Stimulated activated CD8-positive, alpha-beta memory T cell treated with anti-CD3 and anti-CD28 coated beads, Interleukin-4, amount 100 ng/mL, for 24 hours (primary cell): Measurements from ENCODE around the gene HS2ST1.
"Not testable (repeated sequence)": the region's sequence is repeated elsewhere in the genome, so short reads cannot be mapped to it uniquely, and the experiment has no call there.

Experiments
- DNase-seq: peaks from one replicate; pipeline ENCODE4 v3.0.0-alpha.2; 2020; ENCODE audit warnings: low read depth

The HS2ST1 gene

GRCh38 chr1:87024936-87025540 lies 110.6 kb downstream of the HS2ST1 start:
- DNase-seq, result no peak

DNA sequence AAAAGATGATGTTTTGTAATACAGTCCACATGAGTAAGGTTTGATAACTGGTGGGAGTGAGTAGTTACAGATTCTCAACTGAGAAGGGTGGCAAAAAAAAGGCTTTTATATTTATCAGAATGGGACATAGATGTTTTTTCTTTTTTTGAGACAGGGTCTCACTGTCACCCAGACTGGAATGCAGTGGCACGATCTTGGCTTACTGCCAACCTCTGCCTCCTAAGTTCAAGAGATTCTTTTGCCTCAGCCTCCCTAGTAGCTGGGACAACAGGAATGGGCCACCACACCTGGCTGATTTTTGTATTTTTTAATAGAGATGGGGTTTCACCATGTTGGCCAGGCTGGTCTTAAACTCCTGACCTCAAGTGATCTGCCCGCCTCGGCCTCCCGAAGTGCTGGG lies 113.1 kb downstream of the HS2ST1 start:
- not testable (repeated sequence) for DNase-seq

DNA sequence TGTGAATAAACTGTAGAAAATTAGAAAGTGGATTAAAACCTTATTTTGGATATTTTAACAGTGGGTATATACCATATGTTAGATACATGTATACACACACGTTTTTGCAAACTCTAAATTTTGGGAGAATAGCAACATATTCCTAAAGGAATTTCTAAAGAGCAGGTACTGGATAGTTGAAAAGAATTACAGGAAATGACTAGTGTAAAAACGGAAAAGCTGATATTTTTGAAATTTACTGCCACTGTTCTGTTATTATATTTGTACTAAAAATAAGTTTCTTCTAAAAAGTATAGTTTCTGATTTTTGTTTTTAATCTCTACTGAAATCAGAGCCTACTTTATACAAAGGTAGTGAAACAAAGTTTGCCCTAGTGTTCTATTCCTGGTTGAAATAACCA lies 114.1 kb downstream of the HS2ST1 start:
- no peak for DNase-seq

DNA sequence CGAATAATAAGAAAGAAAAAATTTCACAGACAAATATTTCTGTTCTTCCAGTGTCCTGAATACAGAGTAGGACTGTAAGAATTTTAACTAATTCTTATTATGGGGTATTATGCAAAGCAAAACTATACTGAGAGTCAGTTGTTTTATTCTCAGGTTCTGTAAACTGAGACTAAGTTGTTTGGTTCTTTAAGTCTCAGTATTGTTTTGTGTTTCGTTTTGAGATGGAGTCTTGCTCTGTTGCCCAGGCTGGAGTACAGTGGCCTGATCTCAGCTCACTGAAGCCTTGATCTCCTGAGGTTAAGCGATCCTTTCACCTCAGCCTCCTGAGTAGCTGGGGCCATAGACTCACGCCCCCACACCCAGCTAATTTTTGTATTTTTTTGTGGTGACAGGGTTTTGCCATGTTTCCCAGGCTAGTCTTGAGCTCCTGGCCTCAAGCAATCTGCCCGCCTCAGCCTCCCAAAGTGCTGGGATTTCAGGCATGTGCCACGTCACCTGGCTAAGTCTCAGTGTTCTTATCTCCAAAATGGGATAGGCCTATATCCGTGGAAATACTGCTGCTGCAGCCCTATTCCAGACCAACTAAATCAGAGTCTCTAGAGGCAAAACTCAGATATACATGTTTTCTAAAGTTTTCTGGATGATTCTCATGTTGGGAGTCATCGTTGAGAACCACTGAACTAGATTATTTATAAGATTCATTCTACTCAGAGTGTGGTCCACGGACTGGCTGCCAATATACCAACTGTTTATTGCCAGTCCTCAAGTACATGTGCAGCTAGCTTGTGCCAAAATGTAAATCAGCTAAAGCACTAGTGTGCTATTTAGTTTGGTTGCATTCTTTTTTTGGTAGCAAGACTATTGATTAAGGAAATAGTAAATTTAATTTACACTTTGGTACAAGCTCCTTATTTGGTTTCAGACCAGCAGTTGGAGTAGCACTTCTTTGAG lies 116.6 kb downstream of the HS2ST1 start:
- DNase-seq, result no peak

DNA sequence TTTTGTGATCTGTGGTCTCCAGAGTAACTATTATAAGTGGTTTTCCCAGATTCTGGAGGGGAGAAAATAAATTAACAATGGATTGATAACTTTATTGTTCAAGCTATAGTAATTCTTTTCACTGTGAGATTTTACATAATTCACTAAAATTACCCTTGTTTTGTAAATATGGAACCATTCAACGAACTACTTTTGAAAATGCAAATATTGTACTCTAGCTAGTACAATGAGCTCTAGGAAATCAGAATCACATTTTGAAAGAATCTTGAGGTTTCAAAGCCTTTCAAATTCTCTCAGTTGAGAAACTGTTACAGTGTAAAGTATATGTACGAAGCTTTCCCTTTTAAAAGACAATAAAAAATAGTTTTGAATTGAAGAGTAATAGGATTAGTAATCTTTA lies 119.9 kb downstream of the HS2ST1 start:
- DNase-seq, result no peak

GRCh38 chr1:87039096-87039495 lies 124.7 kb downstream of the HS2ST1 start:
- DNase-seq, result no peak

DNA sequence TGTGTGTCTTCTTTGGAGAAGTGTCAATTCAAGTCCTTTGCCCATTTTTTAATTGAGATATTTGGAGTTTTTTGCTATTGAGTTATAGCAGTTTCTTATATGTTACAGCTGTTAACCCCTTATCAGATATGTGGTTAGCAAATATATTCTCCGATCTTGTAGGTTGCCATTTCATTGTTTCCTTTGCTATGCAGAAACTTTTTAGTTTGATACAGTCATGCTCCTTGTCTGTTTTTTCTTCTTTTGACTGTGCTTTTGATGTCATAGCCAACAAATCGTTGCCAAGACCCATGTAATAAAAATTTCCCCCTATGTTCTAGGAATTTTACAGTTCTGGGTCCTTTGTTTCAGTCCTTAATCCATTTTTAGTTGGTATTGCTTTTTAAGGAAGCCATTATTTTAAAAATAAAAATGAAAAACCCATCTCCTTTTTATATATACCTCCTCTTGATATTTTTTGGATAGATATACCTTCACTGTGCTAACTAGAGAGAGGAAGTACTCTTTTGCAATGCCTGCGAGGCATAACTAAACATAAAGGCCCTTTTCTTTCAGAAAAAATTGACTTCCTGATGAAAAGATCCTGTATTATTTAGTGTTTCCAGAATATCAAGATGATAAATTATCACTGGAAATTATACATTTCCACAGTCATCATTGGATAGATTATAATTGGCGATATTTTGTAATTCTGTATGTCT lies 127.8 kb downstream of the HS2ST1 start:
- DNase-seq, result no peak

DNA sequence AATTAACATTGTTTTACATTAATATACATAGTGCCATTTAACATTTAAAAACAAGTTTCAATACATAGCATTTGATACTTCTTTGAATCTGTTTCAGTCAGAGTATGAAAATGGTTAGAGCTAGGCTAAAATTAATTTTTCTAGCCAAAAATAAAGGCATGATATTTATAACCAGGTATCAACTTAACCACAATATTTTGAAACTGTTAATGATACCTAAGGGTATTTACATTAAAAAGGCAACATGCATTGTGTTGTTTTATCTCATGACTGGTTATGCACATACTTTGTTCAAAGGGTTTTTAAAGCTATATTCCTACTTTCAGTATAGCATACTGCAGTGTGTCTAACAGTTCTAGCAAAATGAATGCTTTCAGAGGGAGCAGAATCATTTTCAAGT lies 130.0 kb downstream of the HS2ST1 start:
- DNase-seq, result no peak

GRCh38 chr1:87044840-87045239 lies 130.4 kb downstream of the HS2ST1 start:
- DNase-seq, result no peak

- no peak for DNase-seq
These were observed 131.4 kb downstream of the HS2ST1 start for GRCh38 chr1:87045761-87046304.

- no peak for DNase-seq
These were observed 132.5 kb downstream of the HS2ST1 start for GRCh38 chr1:87046951-87047350.

- no peak for DNase-seq
These were observed 133.8 kb downstream of the HS2ST1 start for GRCh38 chr1:87048237-87048636.

DNA sequence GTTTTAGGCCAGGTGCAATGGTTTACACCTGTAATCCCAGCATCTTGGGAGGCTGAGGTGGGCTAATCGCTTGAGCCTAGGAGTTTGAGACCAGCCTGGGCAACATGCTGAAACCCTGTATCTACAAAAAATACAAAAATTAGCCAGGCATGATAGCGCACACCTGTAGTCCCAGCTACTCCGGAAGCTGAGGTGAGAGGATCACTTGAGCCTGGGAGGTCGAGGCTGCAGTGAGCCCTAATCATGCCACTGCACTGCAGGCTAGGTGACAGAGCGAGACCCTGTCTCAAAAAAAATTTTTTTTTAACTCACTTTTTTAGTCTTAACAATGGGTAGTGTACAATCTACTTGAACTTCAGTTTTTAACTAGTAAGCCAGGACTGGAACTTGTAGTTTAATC lies 137.5 kb downstream of the HS2ST1 start:
- DNase-seq, result no peak

DNA sequence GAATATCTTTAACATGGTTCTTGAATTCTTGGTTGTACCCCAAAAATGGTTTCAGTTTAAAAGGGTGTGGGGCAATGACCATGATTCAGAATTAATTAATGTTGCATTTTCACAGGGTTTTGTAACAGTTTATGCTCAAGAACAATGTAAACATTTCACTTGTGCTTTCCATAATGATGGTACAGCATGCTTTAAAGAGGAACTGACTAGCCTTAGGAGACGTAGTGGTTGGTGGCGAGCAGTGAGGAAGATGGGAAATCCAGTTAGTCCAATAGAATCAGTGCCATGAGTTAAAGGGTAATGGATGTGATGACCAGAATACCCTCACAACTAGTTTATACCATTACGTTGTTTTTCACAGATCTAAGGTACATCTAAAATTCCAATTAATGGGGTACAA lies 138.0 kb downstream of the HS2ST1 start:
- no peak for DNase-seq

GRCh38 chr1:87052961-87053360 lies 138.5 kb downstream of the HS2ST1 start:
- DNase-seq, result no peak

DNA sequence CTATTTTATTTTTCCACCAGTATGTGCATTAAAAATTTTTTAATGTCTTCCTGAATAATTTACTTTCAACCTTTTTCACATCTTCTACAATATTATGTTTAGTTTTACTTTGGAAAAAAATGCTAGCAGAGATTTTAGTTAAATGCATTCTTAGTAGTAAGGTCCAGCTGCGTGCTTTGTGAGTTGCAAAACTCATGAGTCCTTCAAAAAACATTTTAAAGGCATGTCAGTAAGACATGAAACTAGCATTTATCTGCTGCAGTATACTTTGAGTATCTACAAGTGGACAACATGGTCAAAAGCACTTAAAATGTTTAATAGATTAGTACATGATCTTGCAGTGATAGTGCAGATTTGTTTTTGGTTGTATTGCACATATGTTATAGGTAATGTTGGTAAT lies 139.0 kb downstream of the HS2ST1 start:
- no peak for DNase-seq

DNA sequence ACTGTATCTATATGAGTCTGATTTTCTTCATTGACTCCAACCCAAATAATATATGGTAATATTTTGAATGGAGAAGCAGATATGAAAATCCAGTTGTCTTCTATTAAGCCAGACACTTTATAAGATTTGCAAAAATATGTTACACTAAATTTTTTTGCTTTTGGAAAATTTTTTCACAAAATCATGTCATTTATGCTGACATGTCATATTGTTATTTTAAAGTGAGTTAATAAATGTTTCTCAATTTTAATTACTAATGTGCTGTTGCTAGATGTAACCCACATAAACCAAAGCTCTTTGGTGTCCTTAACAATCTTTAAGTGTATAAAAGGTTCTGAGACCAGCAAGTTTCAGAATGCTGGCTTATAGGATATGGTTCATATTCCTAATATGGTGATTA lies 142.5 kb downstream of the HS2ST1 start:
- no peak for DNase-seq

GRCh38 chr1:87058343-87058649 lies 143.9 kb downstream of the HS2ST1 start:
- no peak for DNase-seq

DNA sequence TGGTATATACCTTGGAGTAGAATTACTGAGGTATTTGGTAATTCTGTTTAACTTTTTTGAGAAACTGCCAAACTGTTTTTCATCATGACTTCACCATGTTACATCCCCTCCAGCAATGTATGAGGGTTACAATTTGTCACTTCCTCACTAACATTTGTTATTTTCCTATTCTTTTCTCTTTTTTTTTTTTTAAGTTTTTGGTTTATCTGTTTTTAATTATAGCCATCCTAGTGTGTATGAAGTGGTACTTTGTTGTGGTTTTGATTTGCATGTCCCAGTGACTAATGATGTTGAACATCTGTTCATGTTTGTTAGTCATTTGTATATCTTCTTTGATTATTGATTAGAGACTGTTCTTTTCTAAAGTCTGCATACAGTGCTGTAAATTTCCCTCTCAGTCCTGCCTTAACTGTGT lies 147.3 kb downstream of the HS2ST1 start:
- DNase-seq, result no peak

GRCh38 chr1:87062687-87063086 lies 148.3 kb downstream of the HS2ST1 start:
- no peak for DNase-seq

- DNase-seq, result no peak
These were observed 149.9 kb downstream of the HS2ST1 start for GRCh38 chr1:87064309-87064708.

DNA sequence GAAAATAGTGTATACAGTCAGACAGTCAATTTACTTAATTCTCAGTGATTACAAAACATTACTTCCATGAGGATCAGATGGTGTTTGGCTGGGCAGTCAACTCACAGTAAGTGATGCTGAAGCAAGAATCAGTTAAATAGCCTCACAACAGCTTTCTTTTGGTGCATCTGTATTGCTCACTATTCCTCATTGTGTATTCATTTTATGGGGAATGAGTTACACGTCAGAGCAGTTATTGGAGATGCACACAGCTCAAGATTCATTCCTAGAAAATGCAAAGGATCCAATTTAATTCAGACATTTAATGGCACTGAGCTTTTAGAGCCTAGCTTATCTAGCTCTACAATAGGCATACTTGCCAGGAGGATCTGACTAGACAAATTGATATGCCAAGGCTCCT lies 150.6 kb downstream of the HS2ST1 start:
- no peak for DNase-seq

DNA sequence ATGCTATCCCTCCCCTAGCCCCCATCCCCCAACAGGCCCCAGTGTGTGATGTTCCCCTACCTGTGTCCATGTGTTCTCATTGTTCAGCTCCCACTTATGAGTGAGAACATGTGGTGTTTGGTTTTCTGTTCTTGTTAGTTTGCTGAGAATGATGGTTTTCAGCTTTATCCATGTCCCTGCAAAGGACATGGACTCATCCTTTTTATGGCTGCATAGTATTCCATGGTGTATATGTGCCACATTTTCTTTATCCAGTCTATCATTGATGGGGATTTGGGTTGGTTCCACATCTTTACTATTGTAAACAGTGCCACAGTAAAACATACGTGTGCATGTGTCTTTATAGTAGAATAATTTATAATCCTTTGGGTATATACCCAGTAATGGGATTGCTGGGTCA lies 152.3 kb downstream of the HS2ST1 start:
- DNase-seq, result not testable (repeated sequence)
